DND-41 (cell line): ENCODE measurements around the gene SETBP1.

Experiments used
- CTCF ChIP-seq: IDR thresholded peaks from 2 replicates; pipeline ENCODE4 v1.5.1; 2012; ENCODE audit warnings: borderline replicate concordance, low read length, moderate library complexity, mild to moderate bottlenecking; ENCODE audit not compliant: poor library complexity, severe bottlenecking; ENCODE audit errors: extremely low read depth
- EZH2 ChIP-seq: IDR thresholded peaks from 3 replicates; pipeline ENCODE4 v1.6.1; 2012; ENCODE audit warnings: borderline replicate concordance, low read depth, mild to moderate bottlenecking, moderate library complexity, low read length, inconsistent platforms; ENCODE audit not compliant: severe bottlenecking

- TF ChIP-seq CTCF (no peak), EZH2 (no peak)
Observed at GRCh38 chr18:44773640-44774155, 93.0 kb downstream of the SETBP1 start.
